GM19035 (cell line): Measurements from ENCODE around the gene ITPR1.
"Not testable (repeated sequence)": the region's sequence is repeated elsewhere in the genome, so short reads cannot be mapped to it uniquely, and the experiment has no call there.

Experiments used
- ATAC-seq: cut with Tn5 transposase; IDR thresholded peaks from one replicate; pipeline ENCODE4 v1.9.1; 2021; ENCODE audit not compliant: unreplicated experiment

The ITPR1 gene

DNA sequence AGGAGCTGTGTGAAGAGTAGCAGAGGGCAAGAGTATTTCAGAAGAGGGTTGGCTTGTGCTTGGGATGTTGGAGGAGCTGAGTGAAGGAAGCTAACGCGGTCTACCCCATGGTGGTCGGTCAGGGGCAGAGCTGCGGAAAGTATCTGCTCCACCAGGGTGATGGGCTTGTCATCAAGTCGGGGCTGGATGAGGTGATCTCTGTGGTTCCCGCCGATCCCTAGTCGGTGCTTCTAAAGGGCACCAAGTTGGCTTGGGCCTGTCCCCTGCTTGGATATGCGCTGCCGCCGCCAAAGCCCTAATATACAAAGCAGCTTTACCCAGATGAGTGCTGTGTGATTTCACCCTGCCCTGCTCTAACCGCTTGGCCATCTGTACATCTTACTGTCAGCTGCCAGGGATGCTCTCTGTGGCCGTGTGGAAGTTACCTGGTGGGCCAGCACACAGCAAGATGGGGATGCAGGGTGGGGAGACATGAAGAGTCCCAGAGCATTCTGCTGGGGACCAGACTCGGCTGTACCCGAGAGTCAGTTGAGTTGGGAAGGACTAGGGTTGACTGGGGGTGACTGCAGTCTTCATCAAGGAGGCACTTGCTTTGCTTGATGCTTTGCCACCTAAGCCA, 260.0 kb downstream of the ITPR1 start:
- ATAC-seq = no peak

GRCh38 chr3:4754180-4755086, 261.3 kb downstream of the ITPR1 start:
- ATAC-seq = peak; percentile 84

- no peak for ATAC-seq
These were observed 262.4 kb downstream of the ITPR1 start for GRCh38 chr3:4755566-4755965.

DNA sequence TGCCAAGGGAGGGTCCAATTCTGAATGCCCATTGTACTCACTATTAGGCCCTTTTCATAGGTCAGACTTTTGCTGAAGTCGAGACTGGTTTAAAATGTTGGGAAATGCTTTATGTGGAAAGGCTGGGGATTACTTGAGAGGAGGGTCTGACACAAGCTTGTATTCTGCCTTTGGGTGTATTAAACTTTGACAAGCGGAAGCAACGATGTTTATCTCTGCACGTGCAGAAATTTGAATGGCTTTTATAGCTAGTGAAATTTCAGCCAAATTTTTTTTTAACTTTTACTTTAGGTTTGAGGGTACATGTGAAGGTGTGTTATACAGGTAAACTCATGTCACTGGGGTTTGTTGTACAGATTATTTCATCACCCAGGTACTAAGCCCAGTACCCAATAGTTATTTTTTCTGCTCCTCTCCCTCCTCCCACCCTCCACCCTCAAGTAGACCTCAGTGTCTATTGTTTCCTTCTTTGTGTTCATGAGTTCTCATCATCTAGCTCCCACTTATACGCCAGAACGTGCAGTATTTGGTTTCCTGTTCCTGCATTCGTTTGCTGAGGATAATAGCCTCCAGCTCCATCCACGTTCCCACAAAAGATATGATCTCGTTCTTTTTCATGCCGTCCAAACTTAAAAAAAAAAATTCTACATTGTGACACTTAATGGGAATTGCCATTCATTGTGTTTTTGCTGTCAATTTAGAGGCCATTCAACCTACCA, 263.1 kb downstream of the ITPR1 start:
- no peak for ATAC-seq

DNA sequence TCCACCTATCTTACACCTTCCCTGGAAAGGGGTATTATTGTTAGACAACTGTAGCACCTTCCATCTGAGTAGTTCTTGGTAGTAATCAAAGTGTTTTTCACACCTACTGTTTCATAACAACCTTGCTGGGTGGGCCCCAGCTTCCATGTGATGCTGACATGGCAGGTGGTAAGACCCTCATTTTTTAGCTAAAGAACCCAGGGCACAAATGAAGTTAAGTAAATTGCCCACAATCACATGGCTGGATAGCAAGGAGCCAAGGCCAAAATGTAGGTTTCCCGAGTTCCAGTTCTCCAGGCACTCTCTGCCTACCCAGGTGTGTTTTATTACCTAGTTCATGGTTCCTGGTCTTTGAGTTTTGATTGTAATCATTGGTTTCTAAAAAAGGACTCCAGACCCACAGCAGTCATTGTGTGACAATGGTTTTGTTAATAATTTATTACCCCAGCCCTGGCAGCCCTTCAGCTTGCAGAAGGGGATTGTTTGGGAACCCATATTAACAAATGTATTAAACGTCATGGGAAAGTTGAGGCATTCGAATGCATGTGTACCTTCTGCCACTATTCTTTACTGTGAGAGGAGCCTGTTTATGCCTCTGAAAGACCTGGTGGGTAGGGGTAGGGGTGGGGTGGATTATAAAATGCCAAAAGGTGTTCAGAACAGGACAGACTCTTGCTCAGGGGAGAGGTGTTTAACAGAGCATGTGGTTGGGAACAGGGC, 263.9 kb downstream of the ITPR1 start:
- ATAC-seq = no peak

GRCh38 chr3:4757575-4758248, 264.6 kb downstream of the ITPR1 start:
- no peak for ATAC-seq

GRCh38 chr3:4758249-4758860, 265.2 kb downstream of the ITPR1 start:
- no peak for ATAC-seq

- ATAC-seq = no peak
These were observed 266.0 kb downstream of the ITPR1 start for GRCh38 chr3:4758957-4759656.

DNA sequence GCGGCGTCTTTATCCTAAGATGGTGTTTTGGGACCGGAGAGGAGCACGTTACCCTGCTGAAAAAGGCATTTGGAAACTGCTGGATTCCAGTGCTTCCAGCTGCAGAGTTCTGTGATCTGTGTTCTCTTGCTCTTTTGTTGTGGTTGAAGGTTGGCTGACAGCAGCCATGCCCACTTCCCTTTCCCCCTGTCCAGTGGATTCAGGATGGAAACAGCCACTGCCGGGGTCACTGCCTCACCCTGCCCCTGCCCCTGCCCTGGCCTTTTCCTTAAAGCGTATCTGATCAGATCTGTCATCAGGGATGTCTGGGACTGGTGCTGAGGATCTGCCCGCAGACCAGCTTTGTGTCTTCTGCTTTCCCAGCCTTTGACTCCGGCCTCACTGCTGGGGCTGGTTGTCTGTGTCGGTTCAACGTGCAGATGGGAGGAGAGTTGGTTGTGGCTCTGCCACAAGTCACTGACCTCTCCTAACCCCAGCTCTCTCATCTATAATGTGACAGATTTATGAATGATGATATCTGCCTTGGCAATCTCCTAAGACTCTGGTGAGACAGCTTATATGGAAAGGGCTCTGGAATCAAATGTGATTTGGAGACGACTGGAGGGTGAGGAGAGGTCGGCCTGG, 266.7 kb downstream of the ITPR1 start:
- ATAC-seq = no peak

GRCh38 chr3:4761759-4762158, 268.6 kb downstream of the ITPR1 start:
- ATAC-seq = no peak

GRCh38 chr3:4762481-4763230, 269.5 kb downstream of the ITPR1 start:
- ATAC-seq = not testable (repeated sequence)

DNA sequence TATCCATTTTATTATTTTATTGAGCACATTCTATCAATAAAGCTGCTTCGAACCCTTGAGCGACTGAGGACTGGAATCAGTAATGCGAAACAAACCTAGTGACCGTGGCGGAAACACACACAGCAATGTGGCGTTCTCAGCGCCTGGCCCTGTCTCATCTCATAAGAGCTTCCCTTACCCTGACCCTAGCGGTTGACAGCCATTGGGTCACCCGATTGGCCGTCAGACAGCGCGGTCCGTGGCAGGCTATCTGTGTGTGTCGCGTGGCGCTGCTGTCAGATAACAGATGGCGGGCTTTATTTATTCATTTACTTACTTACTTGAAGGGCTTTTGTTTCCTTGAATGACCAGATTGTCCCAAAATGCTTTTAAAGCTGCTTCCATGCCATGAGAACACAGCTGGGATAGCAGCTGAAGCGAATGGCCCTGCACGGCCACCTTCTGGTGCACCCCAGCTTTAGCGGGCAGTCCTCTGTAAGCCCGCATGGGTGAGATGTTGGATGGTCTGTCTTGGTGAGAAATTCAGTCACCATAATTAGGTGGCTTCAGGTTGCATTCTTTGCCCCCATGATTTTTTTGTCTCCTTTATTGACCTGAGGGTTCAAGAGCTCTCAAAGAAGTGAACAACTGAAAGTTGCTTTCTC, 270.6 kb downstream of the ITPR1 start:
- ATAC-seq = no peak

- ATAC-seq = no peak
These were observed 272.1 kb downstream of the ITPR1 start for GRCh38 chr3:4765212-4765611.

GRCh38 chr3:4766263-4766662, 273.1 kb downstream of the ITPR1 start:
- no peak for ATAC-seq

DNA sequence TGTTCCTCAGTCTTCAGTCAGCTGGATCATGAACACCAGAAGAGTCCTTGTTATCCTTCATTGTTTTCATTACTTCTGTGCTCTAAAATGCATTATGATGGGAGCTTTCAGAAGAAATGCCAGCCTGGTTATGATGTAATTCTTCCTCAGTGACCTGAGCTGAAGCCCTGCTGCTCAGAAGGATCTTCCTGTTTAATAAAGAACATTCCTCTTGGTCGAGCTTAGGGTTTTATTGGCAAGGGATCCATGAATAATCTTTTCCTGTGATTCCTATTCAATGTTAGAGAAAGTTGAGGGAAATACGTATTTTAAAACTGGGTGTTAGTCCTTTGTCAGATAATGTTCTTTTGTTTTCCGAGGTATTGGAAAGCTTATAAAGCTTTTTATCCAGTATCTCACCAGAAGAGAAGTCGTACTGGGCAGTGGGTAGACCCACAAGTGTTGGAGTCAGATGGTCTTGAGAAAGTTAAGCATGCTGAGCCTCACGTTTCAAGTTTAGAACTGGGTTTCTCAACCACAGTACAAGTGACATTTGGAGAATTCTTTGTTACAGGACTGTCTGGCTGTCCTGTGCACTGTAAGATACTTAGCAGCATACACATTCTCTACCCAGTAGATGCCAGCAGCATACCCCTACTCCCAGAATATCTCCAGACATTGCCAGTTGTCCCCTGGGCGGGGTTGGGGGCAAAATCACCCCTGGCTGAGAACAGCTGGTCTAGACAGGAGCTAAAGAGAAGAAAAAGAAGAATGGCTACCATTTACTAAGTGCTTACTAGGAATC, 273.8 kb downstream of the ITPR1 start:
- ATAC-seq = no peak

DNA sequence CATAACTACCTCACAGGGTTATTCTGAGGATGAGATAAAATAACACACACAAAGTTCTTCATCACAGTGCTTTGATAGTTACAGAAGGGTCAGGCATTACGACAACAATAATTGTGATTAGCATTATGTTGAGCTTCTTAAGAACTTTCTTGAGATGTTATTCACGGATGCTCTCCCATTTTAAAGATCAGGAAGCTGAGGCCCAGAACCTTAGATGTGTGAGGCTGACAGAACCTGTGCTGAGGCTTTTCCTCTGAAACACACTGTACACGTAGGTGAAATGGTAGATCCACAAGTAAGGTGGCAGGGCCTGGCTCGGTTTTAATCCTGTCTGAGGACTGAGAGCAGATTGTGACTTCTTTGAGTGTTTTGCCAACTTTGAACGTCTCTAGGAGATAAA, 274.9 kb downstream of the ITPR1 start:
- no peak for ATAC-seq

- no peak for ATAC-seq
These were observed 275.4 kb downstream of the ITPR1 start for GRCh38 chr3:4768521-4768920.
